CD4-positive, alpha-beta T cell treated with Interleukin-2 at 100 ng/mL for 4 hours (primary cell): ENCODE results near the gene MYLK2.
A peak's percentile ranks its signal among the peaks of the same experiment; 100 is the strongest.

Experiments
- DNase-seq: peaks from one replicate; pipeline ENCODE4 v3.0.0-alpha.2; 2020; ENCODE audit warnings: low spot score

MYLK2 gene

GRCh38 chr20:31835977-31836852, 17.1 kb downstream of the MYLK2 start:
- DNase-seq: peak; percentile 37

GRCh38 chr20:31836853-31837608, 17.9 kb downstream of the MYLK2 start:
- DNase-seq: no peak

- no peak for DNase-seq
Observed at GRCh38 chr20:31837896-31838397, 18.8 kb downstream of the MYLK2 start.

- no peak for DNase-seq
Observed at GRCh38 chr20:31838646-31839292, 19.6 kb downstream of the MYLK2 start.

GRCh38 chr20:31839782-31840487, 20.8 kb downstream of the MYLK2 start:
- DNase-seq: no peak

GRCh38 chr20:31840906-31841816, 22.0 kb downstream of the MYLK2 start:
- no peak for DNase-seq

GRCh38 chr20:31841928-31842327, 22.8 kb downstream of the MYLK2 start:
- no peak for DNase-seq

GRCh38 chr20:31842471-31843157, 23.5 kb downstream of the MYLK2 start:
- DNase-seq: no peak

GRCh38 chr20:31843288-31843687, 24.1 kb downstream of the MYLK2 start:
- no peak for DNase-seq

GRCh38 chr20:31843881-31844280, 24.7 kb downstream of the MYLK2 start:
- no peak for DNase-seq

- DNase-seq: no peak
Observed at GRCh38 chr20:31844737-31845299, 25.7 kb downstream of the MYLK2 start.

- DNase-seq: no peak
Observed at GRCh38 chr20:31845300-31845863, 26.2 kb downstream of the MYLK2 start, which contains the start of gene FOXS1. TSS of gene FOXS1 (minus strand) at chr20:31845604. CDS start at chr20:31845542, 62 bp downstream.

GRCh38 chr20:31846793-31847138, 27.6 kb downstream of the MYLK2 start:
- DNase-seq: no peak

- no peak for DNase-seq
Observed at GRCh38 chr20:31848088-31848999, 29.2 kb downstream of the MYLK2 start.

GRCh38 chr20:31849306-31849930, 30.3 kb downstream of the MYLK2 start:
- DNase-seq: no peak

- DNase-seq: no peak
Observed at GRCh38 chr20:31851240-31851955, 32.2 kb downstream of the MYLK2 start.

- no peak for DNase-seq
Observed at GRCh38 chr20:31853481-31853880, 34.3 kb downstream of the MYLK2 start.
